ENCODE results near the gene PKN3. TPM values are rescaled to one million over a fixed set of nuclear protein-coding genes. Genes with fewer than 3 reads are reported as not detected.
A peak's percentile ranks its signal among the peaks of the same experiment; 100 is the strongest.

PKN3 gene
- total and polyA plus RNA-seq, 2 donors (not counting 1 experiment from before 2014, with no cell fraction given) = 1.4 to 3.7 TPM

- H3K9ac ChIP-seq (ENCODE audit: low read length) = peak overlapping the region; percentile 65
- WGBS (ENCODE audit: insufficient coverage) = under 1% methylated on average over 64 of the region's 80 CpGs
- no peak for TF ChIP-seq CTCF (IDR thresholded peaks at IDR 0.05)
- TF ChIP-seq EZH2 (IDR thresholded peaks at IDR 0.05; ENCODE audit: borderline replicate concordance, insufficient read depth, low read depth, low read length, poor library complexity, severe bottlenecking) = no peak
- H3K27me3 ChIP-seq (replicated peaks in 1 of 4; ENCODE audit: control extremely low read depth in 1 of 4, control insufficient read depth in 3 of 4, insufficient read depth in 4 of 4, low read length in 3 of 4) = no peaks in the 10 kb centered on the region
- POLR2A ChIA-PET = interaction anchor here (0.5 to 1.9 kb wide), 8 partner anchors 9 to 835 kb away, joined by 3 to 8 read pairs (median 5); partner anchors contain the start of genes DYNC2I2, ENDOG and ENG
- no peaks in the 10 kb centered on the region for H3K9me3 ChIP-seq (ENCODE audit: control extremely low read depth in 1 of 3, control insufficient read depth in 2 of 3, insufficient read depth in 1 of 3, low read length in 2 of 3)
- H3K4me3 Mint-ChIP-seq = peak overlapping the region; percentile 89
- DNase-seq (no peak), ATAC-seq (ENCODE audit: low read depth) (peak; percentile 25)
- H3K4me3 ChIP-seq (ENCODE audit: control extremely low read depth in 1 of 5, extremely low read depth in 1 of 5, insufficient read depth in 1 of 5, low read depth in 2 of 5, low read length in 4 of 5) = peak overlapping the region in 4 of 5 experiments; percentile 39 to 76 (median 61)
- peaks cover 32% of the 10 kb centered on the region for H4K20me1 ChIP-seq (ENCODE audit: control insufficient read depth, insufficient read depth, low read length, poor library complexity, severe bottlenecking)
- H3K27me3 Mint-ChIP-seq = no peaks in the 10 kb centered on the region
- peaks cover 13 to 34% of the 10 kb centered on the region in 2 experiments for H3K36me3 ChIP-seq (replicated peaks in 1 of 2; ENCODE audit: control extremely low read depth in 1 of 2, control insufficient read depth in 1 of 2, extremely low read depth in 1 of 2, insufficient read depth in 2 of 2, low read length in 1 of 2)
- CTCF ChIA-PET = interaction anchor here (1.3 to 4.3 kb wide), 4 partner anchors 12 to 239 kb away, joined by 3 to 13 read pairs (median 4); partner anchors contain the start of gene PKN3
- intact Hi-C loops (cut with micrococcal nuclease) = loop anchor here (1.0 to 5.0 kb wide), 8 partner anchors 33 to 232 kb away; partner anchors contain the start of genes DYNC2I2, ENDOG, ODF2 and SPOUT1
- H2AFZ ChIP-seq (ENCODE audit: insufficient read depth, low read depth, low read length, poor library complexity, severe bottlenecking) = peak overlapping the region; percentile 53
- H3K4me1 Mint-ChIP-seq = peaks cover 57% of the 10 kb centered on the region
- H3K9me3 Mint-ChIP-seq (ENCODE audit: insufficient read depth) = no peaks in the 10 kb centered on the region
- H3K79me2 ChIP-seq (ENCODE audit: control insufficient read depth, insufficient read depth, low read length) = peaks cover 77% of the 10 kb centered on the region
- peaks cover 47 to 57% of the 10 kb centered on the region in 2 donors for H3K4me1 ChIP-seq (ENCODE audit: control insufficient read depth in 2 of 2, insufficient read depth in 2 of 2, low read length in 2 of 2)
- H3K4me2 ChIP-seq (replicated peaks; ENCODE audit: low read depth, low read length, poor library complexity, severe bottlenecking) = peak overlapping the region; percentile 73
- peak overlapping the region; percentile 67 for H3K27ac Mint-ChIP-seq
- H3K27ac ChIP-seq (ENCODE audit: low read length in 2 of 2) = peak overlapping the region; percentile 38 to 74
Measured at GRCh38 chr9:128689293-128689774, 13.0 kb upstream of the PKN3 start.
